NCI-H2171 treated with DMSO at 0.1 percent for 48 hours (cell line): ENCODE results near the gene CCBE1.

Experiments
- DNase-seq: peaks from one replicate; lab custom pipeline; 2025; lab: John Stamatoyannopoulos, UW

CCBE1 gene

DNA sequence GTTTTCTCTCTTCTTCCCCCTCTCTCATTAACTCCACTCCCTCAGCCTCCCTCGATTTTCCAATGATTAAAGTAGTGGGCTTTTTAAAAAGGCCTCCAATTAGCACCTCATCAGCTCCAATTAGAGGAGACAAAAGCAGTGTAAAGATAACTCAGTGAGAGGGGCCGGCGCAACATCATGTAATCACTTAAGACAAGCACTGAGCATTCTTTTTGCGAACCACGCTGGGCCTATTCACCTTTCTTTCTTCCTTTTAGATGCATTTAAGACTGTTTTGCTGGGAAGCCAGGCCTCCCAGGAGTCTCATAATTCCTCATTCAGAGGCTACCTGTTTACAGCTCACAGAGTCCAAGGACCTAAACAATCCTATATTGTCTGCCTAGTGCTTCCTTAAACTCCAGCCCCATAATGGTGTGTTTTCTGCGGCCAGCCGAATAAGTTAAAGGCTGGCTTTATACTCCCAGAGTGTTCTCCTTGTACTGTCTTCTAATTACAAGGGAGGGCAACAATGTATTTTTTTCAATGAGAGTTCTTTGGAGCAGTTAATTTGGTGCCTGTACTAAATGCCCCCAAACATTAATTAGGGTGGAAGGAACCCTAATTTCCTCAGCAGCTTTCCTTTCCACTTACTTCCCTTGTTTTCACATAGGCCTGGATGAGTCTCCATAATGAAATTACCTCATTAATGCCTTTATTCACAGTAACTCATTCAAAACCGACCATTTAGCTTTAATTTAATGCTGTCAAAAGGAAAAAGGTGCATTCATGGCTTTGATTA, 310.1 kb downstream of the CCBE1 start:
- DNase-seq: no peak

DNA sequence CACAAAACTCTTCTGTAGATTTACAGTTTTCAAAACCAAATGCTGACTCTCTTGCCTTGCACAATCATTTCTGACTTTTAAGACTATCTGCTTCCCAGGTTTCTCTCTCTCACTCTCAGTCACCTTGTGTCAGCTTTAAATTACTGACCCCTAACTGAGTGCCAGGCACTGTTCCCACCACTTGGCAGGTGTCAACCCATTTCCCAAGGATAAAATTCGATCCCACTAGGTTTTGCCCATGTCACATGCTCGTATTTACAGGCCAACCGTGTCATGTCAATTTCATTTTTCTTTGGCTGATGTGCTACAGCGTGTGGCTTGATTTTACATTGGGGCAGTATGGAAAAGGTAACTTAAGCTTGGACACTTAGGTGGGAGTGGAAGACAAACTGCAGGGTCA, 312.0 kb downstream of the CCBE1 start:
- DNase-seq: peak; percentile 14

DNA sequence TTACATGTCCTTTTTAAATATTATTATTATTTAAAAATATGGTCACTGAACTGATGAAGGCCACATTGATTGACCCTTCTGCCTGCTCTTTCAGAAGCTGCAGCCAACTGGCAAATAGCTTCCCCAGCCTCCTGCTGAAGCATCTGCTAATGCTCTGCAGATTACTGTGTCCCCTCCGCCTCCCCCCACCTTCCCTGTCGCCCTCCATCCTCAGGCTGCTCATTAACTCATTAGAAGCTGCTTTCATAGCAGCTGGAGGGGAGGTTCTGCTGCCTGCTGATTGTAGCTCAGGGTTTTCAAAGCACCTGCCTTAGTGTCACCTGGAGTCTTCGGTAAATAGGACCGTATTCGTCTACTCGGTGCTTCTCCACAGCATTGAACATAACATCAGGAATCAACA, 313.4 kb downstream of the CCBE1 start:
- DNase-seq: peak; percentile 94

DNA sequence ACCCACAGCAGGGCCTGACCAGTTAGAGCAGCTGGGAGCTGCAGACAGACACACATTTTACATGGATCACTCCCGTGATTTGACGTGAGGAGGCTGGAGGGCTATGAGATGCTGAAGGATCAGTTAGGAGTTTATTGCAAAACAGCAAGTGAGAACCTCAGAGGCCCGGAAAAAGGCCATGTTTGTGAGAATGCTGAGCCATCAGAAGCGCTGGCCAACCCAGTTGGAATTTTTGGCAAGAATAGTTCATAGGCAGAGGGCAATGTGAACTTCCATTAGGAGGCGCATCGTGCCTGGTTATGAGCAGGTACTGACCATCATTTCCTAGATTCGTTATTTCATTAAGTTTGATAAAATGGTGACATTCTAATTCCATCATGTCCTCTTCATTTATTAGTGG, 314.8 kb downstream of the CCBE1 start:
- DNase-seq: no peak

DNA sequence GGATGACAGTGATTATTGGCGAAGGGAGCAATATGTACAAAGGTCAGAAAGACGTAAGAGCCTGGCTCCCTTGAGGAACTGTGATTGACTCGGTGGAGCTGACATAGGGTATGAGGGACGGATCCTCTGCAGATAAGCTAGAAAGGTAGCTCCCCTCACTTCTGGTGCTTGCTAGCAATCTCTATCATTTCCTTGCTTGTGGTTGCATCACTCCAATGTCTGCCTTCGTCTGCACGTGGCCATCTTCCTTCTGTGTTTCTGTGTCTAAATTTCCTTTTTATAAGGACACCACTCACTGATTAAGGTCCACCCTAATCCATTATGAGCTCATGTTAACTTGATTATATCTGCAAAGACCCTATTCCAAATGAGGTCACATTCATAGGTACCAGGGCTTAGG, 315.3 kb downstream of the CCBE1 start:
- no peak for DNase-seq
